Activated CD8-positive, alpha-beta memory T cell treated with anti-CD3 and anti-CD28 coated beads for 36 hours (primary cell): ENCODE results near the gene VWC2L. TPM values are rescaled to one million over a fixed set of nuclear protein-coding genes. Genes with fewer than 3 reads are reported as not detected.

Experiments
- CTCF ChIA-PET: fragments of 350-600 bp; sonication (Branson Sonifier 250); formaldehyde crosslinking; loops from one replicate; lab custom pipeline; 2021; ENCODE audit warnings: antibody characterized with exemption; lab: Charles Lee
- POLR2A ChIA-PET: fragments of 350-600 bp; sonication (Branson Sonifier 250); formaldehyde crosslinking; loops from one replicate; lab custom pipeline; 2021; ENCODE audit warnings: antibody characterized with exemption; lab: Charles Lee
- total RNA-seq, 2 experiments: library from RNA; stranded (reverse); gene quantifications; one replicate each; pipeline ENCODE4 v1.2.3, GENCODE V29; 2021

VWC2L gene
- total RNA-seq, 2 experiments from 2014 or later = not detected

- POLR2A ChIA-PET = no interaction called here
- CTCF ChIA-PET = no interaction called here
Measured at GRCh38 chr2:214451516-214452275, 40.8 kb downstream of the VWC2L start.

- POLR2A ChIA-PET = no interaction called here
- CTCF ChIA-PET = no interaction called here
Measured at GRCh38 chr2:214465363-214466146, 54.7 kb downstream of the VWC2L start.

- ChIA-PET CTCF (no interaction called here), POLR2A (no interaction called here)
Measured at GRCh38 chr2:214469728-214470127, 58.9 kb downstream of the VWC2L start.

GRCh38 chr2:214471382-214471781, 60.5 kb downstream of the VWC2L start:
- ChIA-PET CTCF (no interaction called here), POLR2A (no interaction called here)

GRCh38 chr2:214471990-214472389, 61.1 kb downstream of the VWC2L start:
- ChIA-PET POLR2A (no interaction called here), CTCF (no interaction called here)

GRCh38 chr2:214477305-214477704, 66.5 kb downstream of the VWC2L start:
- ChIA-PET CTCF (no interaction called here), POLR2A (no interaction called here)

GRCh38 chr2:214481204-214481603, 70.3 kb downstream of the VWC2L start:
- CTCF ChIA-PET = no interaction called here
- POLR2A ChIA-PET = no interaction called here

GRCh38 chr2:214482728-214483127, 71.9 kb downstream of the VWC2L start:
- CTCF ChIA-PET = no interaction called here
- POLR2A ChIA-PET = no interaction called here

- ChIA-PET POLR2A (no interaction called here), CTCF (no interaction called here)
Measured at GRCh38 chr2:214484239-214484638, 73.4 kb downstream of the VWC2L start.

- CTCF ChIA-PET = no interaction called here
- POLR2A ChIA-PET = interaction anchor here (0.5 kb wide), 1 partner anchor 971 kb away, joined by 3 read pairs; no protein-coding TSS in a partner anchor
Measured at GRCh38 chr2:214484701-214485100, 73.8 kb downstream of the VWC2L start.

- CTCF ChIA-PET = no interaction called here
Measured at GRCh38 chr2:214489181-214489580, 78.3 kb downstream of the VWC2L start.

GRCh38 chr2:214489702-214490101, 78.8 kb downstream of the VWC2L start:
- ChIA-PET POLR2A (no interaction called here), CTCF (no interaction called here)

More at GRCh38 chr2:214489181-214489580, 78.3 kb downstream of the VWC2L start:
- POLR2A ChIA-PET = no interaction called here

GRCh38 chr2:214492152-214492551, 81.3 kb downstream of the VWC2L start:
- POLR2A ChIA-PET = no interaction called here
- CTCF ChIA-PET = no interaction called here

- ChIA-PET POLR2A (no interaction called here), CTCF (no interaction called here)
Measured at GRCh38 chr2:214492608-214493007, 81.8 kb downstream of the VWC2L start.

GRCh38 chr2:214497489-214497888, 86.6 kb downstream of the VWC2L start:
- CTCF ChIA-PET = no interaction called here

GRCh38 chr2:214503568-214503967, 92.7 kb downstream of the VWC2L start:
- POLR2A ChIA-PET = no interaction called here
- CTCF ChIA-PET = no interaction called here

More at GRCh38 chr2:214497489-214497888, 86.6 kb downstream of the VWC2L start:
- POLR2A ChIA-PET = no interaction called here

- ChIA-PET POLR2A (no interaction called here), CTCF (no interaction called here)
Measured at GRCh38 chr2:214504599-214505376, 93.9 kb downstream of the VWC2L start.

- POLR2A ChIA-PET = no interaction called here
- CTCF ChIA-PET = no interaction called here
Measured at GRCh38 chr2:214507032-214507431, 96.2 kb downstream of the VWC2L start.

GRCh38 chr2:214514704-214515103, 103.8 kb downstream of the VWC2L start:
- ChIA-PET CTCF (no interaction called here), POLR2A (no interaction called here)

- CTCF ChIA-PET = no interaction called here
- POLR2A ChIA-PET = no interaction called here
Measured at GRCh38 chr2:214515111-214515510, 104.3 kb downstream of the VWC2L start.
